ENCODE results near the gene PRRC2A.

The PRRC2A gene

GRCh38 chr6:31620586-31621319, at the start of gene PRRC2A:
PRRC2A (plus strand) TSS chr6:31620715; CDS start chr6:31622790, 2,075 bp downstream.
- peak; percentile 65 to 66 for DNase-seq

DNA sequence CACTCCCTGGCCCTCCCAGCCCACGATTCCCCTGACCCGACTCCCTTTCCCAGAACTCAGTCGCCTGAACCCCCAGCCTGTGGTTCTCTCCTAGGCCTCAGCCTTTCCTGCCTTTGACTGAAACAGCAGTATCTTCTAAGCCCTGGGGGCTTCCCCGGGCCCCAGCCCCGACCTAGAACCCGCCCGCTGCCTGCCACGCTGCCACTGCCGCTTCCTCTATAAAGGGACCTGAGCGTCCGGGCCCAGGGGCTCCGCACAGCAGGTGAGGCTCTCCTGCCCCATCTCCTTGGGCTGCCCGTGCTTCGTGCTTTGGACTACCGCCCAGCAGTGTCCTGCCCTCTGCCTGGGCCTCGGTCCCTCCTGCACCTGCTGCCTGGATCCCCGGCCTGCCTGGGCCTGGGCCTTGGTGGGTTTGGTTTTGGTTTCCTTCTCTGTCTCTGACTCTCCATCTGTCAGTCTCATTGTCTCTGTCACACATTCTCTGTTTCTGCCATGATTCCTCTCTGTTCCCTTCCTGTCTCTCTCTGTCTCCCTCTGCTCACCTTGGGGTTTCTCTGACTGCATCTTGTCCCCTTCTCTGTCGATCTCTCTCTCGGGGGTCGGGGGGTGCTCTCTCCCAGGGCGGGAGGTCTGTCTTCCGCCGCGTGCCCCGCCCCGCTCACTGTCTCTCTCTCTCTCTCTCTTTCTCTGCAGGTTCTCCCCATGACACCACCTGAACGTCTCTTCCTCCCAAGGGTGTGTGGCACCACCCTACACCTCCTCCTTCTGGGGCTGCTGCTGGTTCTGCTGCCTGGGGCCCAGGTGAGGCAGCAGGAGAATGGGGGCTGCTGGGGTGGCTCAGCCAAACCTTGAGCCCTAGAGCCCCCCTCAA, 48.2 kb upstream of the PRRC2A start, which contains the start of gene LTA:
Gene LTA, plus strand, starts transcription at position 249 of the 871 bp plus-strand sequence. Its CDS starts 454 bp downstream, at position 703.
- DNase-seq, result no peak

GRCh38 chr6:31573239-31574105, 47.0 kb upstream of the PRRC2A start:
- no peak for DNase-seq

DNA sequence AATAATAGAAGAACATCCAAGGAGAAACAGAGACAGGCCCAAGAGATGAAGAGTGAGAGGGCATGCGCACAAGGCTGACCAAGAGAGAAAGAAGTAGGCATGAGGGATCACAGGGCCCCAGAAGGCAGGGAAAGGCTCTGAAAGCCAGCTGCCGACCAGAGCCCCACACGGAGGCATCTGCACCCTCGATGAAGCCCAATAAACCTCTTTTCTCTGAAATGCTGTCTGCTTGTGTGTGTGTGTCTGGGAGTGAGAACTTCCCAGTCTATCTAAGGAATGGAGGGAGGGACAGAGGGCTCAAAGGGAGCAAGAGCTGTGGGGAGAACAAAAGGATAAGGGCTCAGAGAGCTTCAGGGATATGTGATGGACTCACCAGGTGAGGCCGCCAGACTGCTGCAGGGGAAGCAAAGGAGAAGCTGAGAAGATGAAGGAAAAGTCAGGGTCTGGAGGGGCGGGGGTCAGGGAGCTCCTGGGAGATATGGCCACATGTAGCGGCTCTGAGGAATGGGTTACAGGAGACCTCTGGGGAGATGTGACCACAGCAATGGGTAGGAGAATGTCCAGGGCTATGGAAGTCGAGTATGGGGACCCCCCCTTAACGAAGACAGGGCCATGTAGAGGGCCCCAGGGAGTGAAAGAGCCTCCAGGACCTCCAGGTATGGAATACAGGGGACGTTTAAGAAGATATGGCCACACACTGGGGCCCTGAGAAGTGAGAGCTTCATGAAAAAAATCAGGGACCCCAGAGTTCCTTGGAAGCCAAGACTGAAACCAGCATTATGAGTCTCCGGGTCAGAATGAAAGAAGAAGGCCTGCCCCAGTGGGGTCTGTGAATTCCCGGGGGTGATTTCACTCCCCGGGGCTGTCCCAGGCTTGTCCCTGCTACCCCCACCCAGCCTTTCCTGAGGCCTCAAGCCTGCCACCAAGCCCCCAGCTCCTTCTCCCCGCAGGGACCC, 46.1 kb upstream of the PRRC2A start:
- no peak for DNase-seq

GRCh38 chr6:31575335-31575901, 45.1 kb upstream of the PRRC2A start, which contains the start of gene TNF:
TNF (plus strand) TSS chr6:31575565; CDS start chr6:31575742, 177 bp downstream.
- no peak for DNase-seq

- DNase-seq, result no peak
Observed at GRCh38 chr6:31575952-31576685, 44.4 kb upstream of the PRRC2A start.

GRCh38 chr6:31576897-31577578, 43.5 kb upstream of the PRRC2A start:
- DNase-seq, result no peak

- DNase-seq, result no peak
Observed at GRCh38 chr6:31577579-31577966, 42.9 kb upstream of the PRRC2A start.

GRCh38 chr6:31578184-31579118, 42.1 kb upstream of the PRRC2A start:
- no peak for DNase-seq

DNA sequence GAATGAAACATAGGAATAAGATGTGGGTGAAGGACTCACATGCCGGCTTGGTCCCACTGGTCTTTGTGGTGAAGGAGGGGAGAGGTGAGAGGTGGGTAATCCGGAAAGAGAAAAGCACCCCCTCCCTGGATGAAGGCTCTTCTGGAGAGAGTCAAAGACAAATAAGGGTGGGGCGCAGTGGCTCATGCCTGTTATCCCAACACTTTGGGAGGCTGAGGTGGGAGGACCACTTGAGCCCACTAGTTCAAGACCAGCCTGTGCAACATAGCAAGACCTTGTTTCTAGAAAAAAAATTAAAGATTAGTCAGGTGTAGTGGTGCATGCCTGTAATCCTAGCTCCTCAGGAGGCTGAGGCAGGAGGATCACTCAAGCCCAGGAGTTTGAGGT, 41.4 kb upstream of the PRRC2A start:
- DNase-seq, result no peak

DNA sequence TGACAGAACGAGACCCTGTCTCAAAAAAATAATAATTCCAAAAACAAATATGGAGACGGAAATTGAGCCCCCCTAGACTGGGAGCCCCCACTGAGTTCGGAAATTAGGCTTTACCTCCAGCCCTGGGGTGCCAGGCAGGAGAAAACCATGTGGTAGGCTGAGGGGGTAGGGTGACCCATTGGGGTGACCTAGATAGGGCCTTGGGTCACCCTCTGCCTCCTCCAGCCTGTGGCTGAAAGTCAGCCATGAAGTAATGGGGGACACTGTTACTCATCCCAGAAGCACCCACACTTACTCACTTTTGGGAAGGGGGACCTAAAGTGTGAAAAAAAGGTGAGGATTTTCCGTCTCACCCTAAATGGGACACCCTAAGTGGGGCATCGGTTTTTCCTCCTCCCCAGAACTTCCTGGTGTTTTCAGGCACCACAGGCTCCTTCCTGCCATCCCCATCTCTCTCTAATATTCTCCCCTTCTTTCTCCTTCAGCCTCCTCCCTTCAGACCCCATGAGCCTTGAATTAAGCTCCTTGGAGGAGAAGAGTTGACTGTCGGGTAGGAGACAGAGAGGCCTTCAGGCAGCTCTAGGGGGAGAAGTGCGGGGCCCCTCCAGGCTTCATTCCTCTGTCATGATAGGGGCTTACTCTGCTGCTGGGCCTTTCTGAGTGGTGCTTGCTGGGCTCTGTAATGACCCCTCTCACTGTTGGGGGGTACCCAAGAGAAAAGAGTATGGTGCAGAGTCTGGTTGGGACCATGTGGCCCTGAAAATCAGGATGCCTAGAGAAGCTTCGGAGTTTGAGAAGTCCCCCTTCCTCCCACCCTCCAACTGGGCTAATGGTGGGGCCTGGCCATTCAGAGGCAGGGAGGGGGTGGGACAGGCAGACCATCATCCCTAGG, 40.7 kb upstream of the PRRC2A start:
- DNase-seq, result no peak

DNA sequence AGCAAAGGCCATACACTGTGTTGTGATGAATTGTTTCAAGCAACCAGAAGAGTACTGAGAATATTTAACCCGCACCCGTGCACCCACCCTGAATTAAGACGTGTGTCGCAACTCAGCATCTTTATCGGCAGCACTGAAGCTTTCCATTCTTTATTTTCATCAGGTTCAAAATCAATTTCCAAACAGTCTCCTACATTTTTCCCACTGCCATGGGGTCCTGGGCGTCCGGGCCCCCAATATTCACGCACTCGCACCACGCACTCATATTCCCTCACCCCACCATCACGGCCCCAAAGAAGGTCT, 40.1 kb upstream of the PRRC2A start:
- DNase-seq, result no peak

DNA sequence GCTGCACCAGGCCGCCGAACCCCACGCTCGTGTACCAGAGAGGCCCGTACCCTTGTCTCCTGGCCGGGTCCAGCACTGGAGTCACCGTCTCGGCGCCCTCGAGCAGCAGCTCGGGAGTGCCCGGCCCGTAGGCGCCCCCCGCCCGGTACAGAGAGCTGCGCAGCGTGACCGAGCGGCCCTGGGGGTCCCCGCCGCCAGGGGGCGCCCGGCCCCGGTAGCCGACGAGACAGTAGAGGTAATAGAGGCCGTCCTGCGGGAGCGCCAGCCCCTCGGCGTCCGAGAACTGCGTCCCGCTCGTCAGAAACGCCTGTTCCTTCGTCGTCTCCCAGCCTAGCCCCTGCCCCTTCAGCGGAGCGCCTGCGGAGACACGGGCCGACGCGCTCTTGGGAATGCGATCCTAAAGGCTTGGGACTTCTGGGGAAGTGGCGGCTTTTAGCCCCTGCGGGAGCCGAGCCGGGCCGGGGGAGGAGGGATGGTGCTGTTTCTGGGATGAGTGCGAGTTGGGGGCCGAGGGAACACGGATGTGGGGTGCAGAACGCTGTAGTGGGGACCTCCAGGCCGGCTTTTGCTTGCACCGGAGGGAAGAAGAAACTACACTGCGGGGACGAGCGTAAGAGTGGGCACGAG, 39.6 kb upstream of the PRRC2A start:
- peak; percentile 82 to 83 for DNase-seq

DNA sequence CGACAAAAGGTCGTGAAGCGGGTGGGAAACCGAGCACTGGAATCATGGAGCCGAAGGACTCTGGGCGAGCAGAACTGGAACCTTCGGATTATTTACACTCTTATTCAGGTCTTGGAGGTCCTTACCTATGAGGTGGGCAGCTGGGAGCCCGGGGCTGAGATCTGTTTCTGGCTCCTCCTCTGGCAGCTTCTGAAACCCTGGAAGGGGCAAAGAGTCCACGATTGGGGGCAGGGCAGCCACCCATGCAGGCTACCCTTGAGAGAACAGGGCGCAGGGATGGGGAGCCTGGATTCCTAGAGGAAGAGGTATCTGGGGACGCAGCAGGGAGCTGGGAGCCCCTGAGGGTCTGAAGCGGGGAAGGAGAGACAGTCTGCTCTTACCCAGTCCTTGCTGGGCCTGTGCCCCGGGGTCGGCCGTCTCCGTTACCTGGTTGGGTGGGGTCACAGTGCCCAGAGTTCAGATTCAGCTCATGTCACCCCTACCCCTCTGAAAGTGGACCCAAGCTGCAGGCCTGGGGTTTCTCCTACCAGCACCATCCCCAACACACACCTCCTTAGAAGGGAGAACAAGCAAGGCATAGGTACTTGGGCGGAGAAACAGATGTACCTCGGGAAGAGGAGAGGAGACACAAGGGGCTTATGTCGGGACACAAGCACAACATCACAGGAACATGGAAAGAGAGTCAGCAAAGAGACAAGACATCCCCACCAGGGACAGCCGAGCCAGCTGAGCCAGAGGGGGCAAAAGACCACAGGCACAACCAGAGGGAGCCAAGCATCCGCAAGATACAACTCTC, 38.9 kb upstream of the PRRC2A start:
- DNase-seq, result no peak

DNA sequence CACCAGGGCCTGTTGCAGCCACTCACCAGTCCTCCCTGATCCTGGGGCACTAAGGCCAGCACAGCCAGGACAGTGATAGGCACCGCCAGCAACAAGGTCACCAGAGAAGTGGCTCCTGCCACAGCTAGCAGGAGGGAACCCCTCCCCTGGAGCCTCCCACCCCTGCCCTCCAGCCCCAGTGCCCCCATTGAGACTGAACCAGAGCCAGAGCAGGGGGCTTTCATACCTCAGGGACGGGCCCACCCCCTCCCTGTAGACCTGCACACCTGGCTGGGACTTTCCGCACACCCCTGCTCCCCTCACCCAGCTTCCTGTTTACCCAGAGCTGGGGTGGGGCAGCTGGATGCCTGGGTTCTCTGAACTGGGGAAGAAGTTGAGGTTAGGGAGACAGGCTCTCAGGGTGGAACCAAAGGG, 38.3 kb upstream of the PRRC2A start, which contains the start of gene LTB:
Gene LTB, minus strand, starts transcription at position 195 of the 414 bp plus-strand sequence. Its CDS starts 7 bp downstream, at position 188.
- DNase-seq, result no peak

DNA sequence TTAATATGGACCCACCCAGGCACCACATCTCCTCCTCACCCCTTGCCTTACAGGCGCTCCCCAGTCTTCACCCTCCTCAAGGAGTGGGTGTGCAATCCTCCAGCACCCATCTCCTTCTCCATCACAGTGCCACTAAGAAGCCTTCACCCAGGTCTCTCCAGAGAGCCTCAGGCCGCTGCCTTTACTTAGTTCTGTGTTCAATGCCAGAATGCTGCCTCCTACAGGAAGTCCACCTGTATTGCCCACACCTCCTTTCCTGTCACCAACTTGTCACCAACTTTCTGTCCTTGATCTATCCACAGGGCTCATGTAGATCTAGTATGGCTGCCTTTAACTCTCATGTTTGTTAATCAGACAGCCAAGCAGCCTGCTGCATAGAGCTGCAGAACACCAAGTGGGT, 35.0 kb upstream of the PRRC2A start:
- DNase-seq, result peak; percentile 46 to 64
